H9 (cell line): ENCODE measurements around the gene DDX1. TPM values are rescaled to one million over a fixed set of nuclear protein-coding genes. Genes with fewer than 3 reads are reported as not detected.

Source experiments
- DNase-seq: peaks from one replicate; pipeline ENCODE4 v3.0.0-alpha.2; 2017
- H2AFZ ChIP-seq: one replicate; pipeline ENCODE4 v1.6.1; 2013; ENCODE audit warnings: mild to moderate bottlenecking, low read length, control low read depth, moderate library complexity
- H2AK5ac ChIP-seq: 2 replicates; pipeline ENCODE4 v1.6.1; 2013; ENCODE audit warnings: low read length, control low read depth, mixed read lengths; ENCODE audit not compliant: insufficient read length
- H2BK120ac ChIP-seq: one replicate; pipeline ENCODE4 v1.6.1; 2013; ENCODE audit warnings: low read depth, mild to moderate bottlenecking, low read length, control low read depth, inconsistent platforms; ENCODE audit not compliant: poor library complexity, severe bottlenecking
- H2BK12ac ChIP-seq: 2 replicates; pipeline ENCODE4 v1.6.1; 2013; ENCODE audit warnings: low read length, control low read depth, mixed read lengths, low read depth; ENCODE audit not compliant: insufficient read length
- H2BK15ac ChIP-seq: 2 replicates; pipeline ENCODE4 v1.6.1; 2013; ENCODE audit warnings: low read depth, low read length, control low read depth
- H2BK20ac ChIP-seq: one replicate; pipeline ENCODE4 v1.6.1; 2013; ENCODE audit warnings: low read depth, mild to moderate bottlenecking, low read length, control low read depth, inconsistent platforms; ENCODE audit not compliant: poor library complexity, severe bottlenecking
- H2BK5ac ChIP-seq: 2 replicates; pipeline ENCODE4 v1.6.1; 2013; ENCODE audit warnings: low read length, control low read depth, mixed read lengths; ENCODE audit not compliant: insufficient read length
- H3K14ac ChIP-seq: 2 replicates; pipeline ENCODE4 v1.6.1; 2013; ENCODE audit warnings: low read length, control low read depth; ENCODE audit not compliant: insufficient read depth
- H3K18ac ChIP-seq: 2 replicates; pipeline ENCODE4 v1.6.1; 2013; ENCODE audit warnings: low read depth, mild to moderate bottlenecking, mixed read lengths, low read length, control low read depth; ENCODE audit not compliant: insufficient read length
- H3K23ac ChIP-seq: 2 replicates; pipeline ENCODE4 v1.6.1; 2013; ENCODE audit warnings: low read length, control low read depth, mixed read lengths, low read depth; ENCODE audit not compliant: insufficient read length
- H3K23me2 ChIP-seq: 2 replicates; pipeline ENCODE4 v1.6.1; 2013; ENCODE audit warnings: low read depth, mild to moderate bottlenecking, mixed read lengths, low read length, control low read depth; ENCODE audit not compliant: insufficient read length, poor library complexity, severe bottlenecking
- H3K27ac ChIP-seq: 2 replicates; pipeline ENCODE4 v1.5.1; 2013; ENCODE audit warnings: low read length, control low read depth, mixed read lengths, low read depth; ENCODE audit not compliant: insufficient read length
- H3K27me3 ChIP-seq: 2 replicates; pipeline ENCODE4 v1.6.1; 2013; ENCODE audit warnings: low read length, control low read depth, inconsistent platforms; ENCODE audit not compliant: insufficient read depth
- H3K4ac ChIP-seq: 2 replicates; pipeline ENCODE4 v1.6.1; 2013; ENCODE audit warnings: low read depth, mild to moderate bottlenecking, control low read depth, inconsistent platforms, low read length, moderate library complexity
- H3K4me1 ChIP-seq: 2 replicates; pipeline ENCODE4 v1.6.1; 2013; ENCODE audit warnings: low read length, control low read depth, inconsistent platforms; ENCODE audit not compliant: insufficient read depth
- H3K4me2 ChIP-seq: 2 replicates; pipeline ENCODE4 v1.6.1; 2013; ENCODE audit warnings: low read length, control low read depth, mixed read lengths; ENCODE audit not compliant: insufficient read length, insufficient read depth
- H3K56ac ChIP-seq: 2 replicates; pipeline ENCODE4 v1.6.1; 2013; ENCODE audit warnings: low read depth, mild to moderate bottlenecking, mixed read lengths, low read length, control low read depth; ENCODE audit not compliant: insufficient read length
- H3K79me1 ChIP-seq: 2 replicates; pipeline ENCODE4 v1.6.1; 2013; ENCODE audit warnings: low read depth, mild to moderate bottlenecking, moderate library complexity, low read length, control low read depth, inconsistent platforms; ENCODE audit not compliant: insufficient read depth, poor library complexity, severe bottlenecking
- H3K79me2 ChIP-seq: 2 replicates; pipeline ENCODE4 v1.6.1; 2013; ENCODE audit warnings: low read length, control low read depth, inconsistent platforms; ENCODE audit not compliant: insufficient read depth
- H3K9ac ChIP-seq: 2 replicates; pipeline ENCODE4 v1.6.1; 2013; ENCODE audit warnings: low read length, control low read depth, mixed read lengths; ENCODE audit not compliant: insufficient read length; ENCODE audit errors: extremely low read depth
- H3K9me3 ChIP-seq: one replicate; pipeline ENCODE4 v1.6.1; 2013; ENCODE audit warnings: low read depth, low read length, inconsistent platforms; ENCODE audit not compliant: control insufficient read depth
- H3T11ph ChIP-seq: one replicate; pipeline ENCODE4 v1.6.1; 2013; ENCODE audit warnings: mild to moderate bottlenecking, low read length, control low read depth, inconsistent platforms
- H4K20me1 ChIP-seq: one replicate; pipeline ENCODE4 v1.6.1; 2013; ENCODE audit not compliant: control insufficient read depth, insufficient read length, insufficient read depth
- H4K5ac ChIP-seq: 2 replicates; pipeline ENCODE4 v1.6.1; 2013; ENCODE audit warnings: low read depth, mild to moderate bottlenecking, mixed read lengths, low read length, control low read depth; ENCODE audit not compliant: insufficient read length
- H4K8ac ChIP-seq: replicated peaks from 2 replicates; pipeline ENCODE4 v1.6.1; 2013; ENCODE audit warnings: low read length, control low read depth, mixed read lengths, low read depth; ENCODE audit not compliant: insufficient read length
- H4K91ac ChIP-seq: 2 replicates; pipeline ENCODE4 v1.6.1; 2013; ENCODE audit warnings: low read depth, mild to moderate bottlenecking, moderate library complexity, mixed read lengths, low read length, control low read depth; ENCODE audit not compliant: insufficient read length
- H3K27ac Mint-ChIP-seq, 3 experiments: 2 replicates in 2 of 3; 3 replicates in 1 of 3; pipeline ENCODE4 v1.8.0; 2020 to 2021; ENCODE audit warnings: mixed read lengths in 3 of 3, mild to moderate bottlenecking in 1 of 3, moderate library complexity in 1 of 3
- H3K27me3 Mint-ChIP-seq: 2 replicates; pipeline ENCODE4 v1.8.0; 2021; ENCODE audit warnings: low read depth, mild to moderate bottlenecking, moderate library complexity, mixed read lengths
- H3K36me3 Mint-ChIP-seq, 3 experiments: 2 replicates in 2 of 3; 3 replicates in 1 of 3; pipeline ENCODE4 v1.8.0; 2020 to 2021; ENCODE audit warnings: low read depth in 3 of 3, mixed read lengths in 3 of 3; ENCODE audit not compliant: insufficient read depth in 1 of 3
- H3K4me1 Mint-ChIP-seq, 2 experiments: 2 replicates each; pipeline ENCODE4 v1.8.0; 2020; ENCODE audit warnings: mixed read lengths in 2 of 2
- H3K4me3 Mint-ChIP-seq, 2 experiments: 2 replicates in 1 of 2; 3 replicates in 1 of 2; pipeline ENCODE4 v1.8.0; 2020 to 2021; ENCODE audit warnings: mild to moderate bottlenecking in 2 of 2, mixed read lengths in 2 of 2, moderate library complexity in 1 of 2
- H3K9me3 Mint-ChIP-seq, 2 experiments: 2 replicates in 1 of 2; 3 replicates in 1 of 2; pipeline ENCODE4 v1.8.0; 2020; ENCODE audit warnings: mild to moderate bottlenecking in 2 of 2, mixed read lengths in 2 of 2, moderate library complexity in 1 of 2
- CTCF ChIP-seq: fragments of 200-600 bp; sonication (generic); conservative IDR thresholded peaks from 3 replicates; pipeline ENCODE4 v1.8.0; 2021; ENCODE audit warnings: antibody characterized with exemption, mild to moderate bottlenecking
- whole genome bisulfite sequencing: extraction: QIAGEN DNeasy Blood & Tissue Kit; methylation state at CpG from one replicate; pipeline ENCODE4 v1.1.7; 2013; ENCODE audit warnings: missing lambda C conversion rate, low lambda C conversion rate, mixed read lengths; ENCODE audit not compliant: insufficient read length; ENCODE audit errors: extremely low coverage; 5-methylcytosine and 5-hydroxymethylcytosine counted together
- total RNA-seq: library from RNA; stranded (reverse); gene quantifications from 2 replicates; pipeline ENCODE4 v1.2.1, GENCODE V29; 2021

The DDX1 gene
- total RNA-seq, 1 experiment from 2014 or later: 120 TPM

- Histone ChIP-seq H2AFZ (no peak overlapping the region), H3K23ac (no peak overlapping the region), H3K18ac (no peak overlapping the region), H3K23me2 (peaks cover 6% of the 10 kb centered on the region), H4K5ac (no peak overlapping the region), H2BK120ac (no peak overlapping the region), H3K9ac (no peak overlapping the region), H3K4ac (no peak overlapping the region), H2BK20ac (no peak overlapping the region), H2AK5ac (no peak overlapping the region), H3K9me3 (no peaks in the 10 kb centered on the region), H4K20me1 (no peaks in the 10 kb centered on the region), H3K56ac (no peak overlapping the region), H2BK12ac (no peak overlapping the region), H3K27me3 (no peaks in the 10 kb centered on the region), H4K91ac (no peak overlapping the region), H3K79me1 (no peaks in the 10 kb centered on the region), H3K4me1 (no peaks in the 10 kb centered on the region), H2BK15ac (no peak overlapping the region), H3K27ac (no peak overlapping the region), H3K79me2 (peaks cover 6% of the 10 kb centered on the region; the same call in 1 of the 2 replicates), H3K14ac (no peak overlapping the region), H3K4me2 (no peak overlapping the region), H3T11ph (no peak overlapping the region), H2BK5ac (no peak overlapping the region), H4K8ac (no peak overlapping the region)
- Mint-ChIP-seq H3K9me3 (no peaks in the 10 kb centered on the region), H3K36me3 (peaks cover 20 to 32% (median 32%) of the 10 kb centered on the region in 3 experiments), H3K27ac (no peak overlapping the region), H3K27me3 (no peaks in the 10 kb centered on the region), H3K4me1 (peaks cover 13 to 16% of the 10 kb centered on the region in 2 experiments), H3K4me3 (peak overlapping the region; percentile 93 to 94)
- TF ChIP-seq CTCF: no peak
- WGBS: no CpG with 5 or more reads among the region's 3 CpGs
- DNase-seq: no peak
Measured at GRCh38 chr2:15593327-15593705, 1.6 kb downstream of the DDX1 start.
